Activated T-helper 1 cell treated with anti-CD3 and anti-CD28 coated beads, Interleukin-12 subunit alpha, Interleukin-12 subunit beta, Interleukin-2, Interleukin-4 antibody, amounts not matched to agents 30 ng/mL and 10 ng/mL and 1 ng/mL, durations not matched to agents 14 hours and 24 hours and 36 hours (primary cell): Measurements from ENCODE around the gene ADAMTS14. TPM values are rescaled to one million over a fixed set of nuclear protein-coding genes. Genes with fewer than 3 reads are reported as not detected.
A peak's percentile ranks its signal among the peaks of the same experiment; 100 is the strongest.

Source experiments
- DNase-seq: peaks from one replicate; pipeline ENCODE4 v3.0.0; 2021; ENCODE audit warnings: low spot score
- H3K27ac Mint-ChIP-seq: one replicate; pipeline ENCODE4 v1.8.0; 2021; ENCODE audit warnings: mild to moderate bottlenecking, mixed read lengths
- H3K27me3 Mint-ChIP-seq: one replicate; pipeline ENCODE4 v1.8.0; 2022; ENCODE audit warnings: mild to moderate bottlenecking, moderate library complexity, mixed read lengths; ENCODE audit not compliant: insufficient read depth
- H3K36me3 Mint-ChIP-seq: one replicate; pipeline ENCODE4 v1.8.0; 2021; ENCODE audit warnings: low read depth, mixed read lengths
- H3K4me1 Mint-ChIP-seq: one replicate; pipeline ENCODE4 v1.8.0; 2021; ENCODE audit warnings: low read depth, mixed read lengths
- H3K4me3 Mint-ChIP-seq: one replicate; pipeline ENCODE4 v1.8.0; 2021; ENCODE audit warnings: mild to moderate bottlenecking, moderate library complexity, mixed read lengths
- H3K9me3 Mint-ChIP-seq: one replicate; pipeline ENCODE4 v1.8.0; 2021; ENCODE audit warnings: mixed read lengths
- intact Hi-C: fragments of 100-400 bp; cut with micrococcal nuclease; formaldehyde crosslinking; loops from one replicate; pipeline ENCODE4 v1.15.1; 2024
- total RNA-seq: library from RNA; stranded (reverse); gene quantifications from 2 replicates; pipeline ENCODE4 v1.2.3, GENCODE V29; 2022

The ADAMTS14 gene
- total RNA-seq, 1 donor from 2014 or later = 0.21 TPM

DNA sequence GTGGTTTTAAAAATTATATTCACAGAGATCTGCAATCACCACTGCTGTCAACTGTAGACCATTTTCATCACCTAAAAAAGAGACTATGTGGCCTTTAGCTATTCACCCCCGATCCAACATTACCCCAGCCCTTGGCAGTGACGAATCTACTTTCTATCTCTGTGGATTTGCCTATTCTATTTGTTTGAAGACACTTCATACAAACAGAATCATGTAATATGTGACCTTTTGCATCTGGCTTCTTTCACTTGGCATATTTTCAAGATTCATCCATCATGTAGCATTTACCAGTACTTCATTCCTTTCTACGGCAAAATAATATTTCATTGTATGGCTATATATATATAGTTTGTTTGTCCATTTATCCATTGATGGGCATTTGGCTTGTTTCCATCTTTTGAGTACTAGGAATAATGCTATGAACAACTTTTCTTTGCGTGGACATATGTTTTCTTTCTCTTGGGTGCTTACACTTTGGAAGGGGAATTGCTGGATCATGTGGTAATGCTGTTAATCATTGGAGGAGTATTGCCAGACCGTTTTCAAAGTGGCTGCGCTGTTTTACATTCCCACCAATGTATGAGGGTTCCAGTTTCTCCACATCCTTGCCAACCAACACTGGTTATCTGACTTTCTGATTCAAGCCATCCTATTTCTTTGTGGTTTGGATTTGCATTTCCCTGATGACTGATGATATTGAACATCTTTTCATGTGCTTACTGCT, 22.3 kb downstream of the ADAMTS14 start:
- intact Hi-C loops = no loop called here
- no peak overlapping the region for H3K27ac Mint-ChIP-seq
- no peaks in the 10 kb centered on the region for H3K27me3 Mint-ChIP-seq
- H3K4me1 Mint-ChIP-seq = no peaks in the 10 kb centered on the region
- no peak overlapping the region for H3K4me3 Mint-ChIP-seq
- no peaks in the 10 kb centered on the region for H3K9me3 Mint-ChIP-seq
- no peak for DNase-seq
- H3K36me3 Mint-ChIP-seq = no peaks in the 10 kb centered on the region

DNA sequence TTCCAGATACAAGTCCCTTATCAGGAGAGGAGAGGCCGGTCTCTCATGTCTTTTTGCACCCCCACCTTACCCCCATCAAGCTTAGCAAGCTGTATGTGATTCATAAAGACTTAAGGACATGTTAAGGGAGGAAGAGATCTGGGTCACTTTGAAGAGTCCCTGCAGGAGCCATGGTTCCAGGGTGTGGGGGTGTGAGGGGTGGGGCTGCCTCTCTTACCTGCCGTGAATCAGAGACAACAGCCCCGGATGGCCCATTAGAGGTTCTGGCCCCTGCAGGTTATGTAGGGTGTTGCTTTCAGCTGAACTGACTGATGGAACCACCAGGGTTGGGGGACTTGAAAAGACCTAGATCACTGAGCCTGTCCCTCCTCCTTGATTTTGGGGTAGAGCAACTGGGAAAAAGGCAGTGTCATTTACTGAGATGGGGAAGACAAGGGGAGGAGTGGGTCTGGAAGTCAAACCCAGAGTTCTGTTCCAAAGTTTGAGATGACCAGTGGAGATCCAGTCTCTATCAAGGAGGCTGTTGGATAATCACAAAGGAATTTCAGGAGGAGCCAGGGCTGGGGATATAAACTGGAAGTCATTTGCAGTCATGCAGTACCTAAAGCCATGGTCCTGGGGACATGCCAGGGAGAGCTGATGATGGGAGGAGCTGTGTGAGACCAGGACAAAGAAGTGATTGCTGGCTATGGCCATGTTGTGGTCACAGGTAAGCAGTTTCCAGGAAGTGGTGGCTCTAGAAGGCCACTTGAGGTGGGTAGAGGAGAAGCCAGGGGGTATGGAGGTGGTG, 23.1 kb downstream of the ADAMTS14 start:
- no peaks in the 10 kb centered on the region for H3K4me1 Mint-ChIP-seq
- intact Hi-C loops = no loop called here
- no peaks in the 10 kb centered on the region for H3K27me3 Mint-ChIP-seq
- H3K27ac Mint-ChIP-seq = no peak overlapping the region
- no peak for DNase-seq
- no peaks in the 10 kb centered on the region for H3K36me3 Mint-ChIP-seq
- H3K4me3 Mint-ChIP-seq = no peak overlapping the region
- no peaks in the 10 kb centered on the region for H3K9me3 Mint-ChIP-seq

DNA sequence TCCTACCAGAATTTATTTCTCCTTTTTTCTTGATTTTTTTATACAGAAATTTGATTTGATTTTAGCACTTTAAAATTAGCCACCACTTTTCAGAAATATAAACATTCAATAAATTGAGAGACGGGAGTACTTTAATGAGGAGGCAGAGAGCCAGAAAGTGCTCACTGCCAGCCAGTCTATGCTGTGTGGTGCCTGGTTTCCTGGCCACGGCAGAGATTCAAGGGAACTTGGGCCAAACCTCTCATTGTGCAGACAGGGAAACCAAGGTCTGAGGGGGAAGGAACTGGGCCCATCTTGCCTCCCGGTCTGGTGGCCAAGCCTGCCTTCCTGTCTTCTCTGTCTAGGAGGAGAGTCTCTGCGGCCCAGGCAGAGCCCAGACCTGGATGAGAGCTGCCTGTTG, 25.9 kb downstream of the ADAMTS14 start:
- Mint-ChIP-seq H3K4me3 (no peak overlapping the region), H3K9me3 (no peaks in the 10 kb centered on the region), H3K27ac (no peak overlapping the region), H3K27me3 (no peaks in the 10 kb centered on the region), H3K36me3 (no peaks in the 10 kb centered on the region), H3K4me1 (no peaks in the 10 kb centered on the region)
- no peak for DNase-seq
- intact Hi-C loops = no loop called here

- H3K27me3 Mint-ChIP-seq = no peaks in the 10 kb centered on the region
- H3K4me1 Mint-ChIP-seq = no peaks in the 10 kb centered on the region
- peak overlapping the region; percentile 14 for H3K27ac Mint-ChIP-seq
- no peaks in the 10 kb centered on the region for H3K9me3 Mint-ChIP-seq
- DNase-seq = no peak
- H3K4me3 Mint-ChIP-seq = no peak overlapping the region
- H3K36me3 Mint-ChIP-seq = no peaks in the 10 kb centered on the region
- intact Hi-C loops = no loop called here
Observed at GRCh38 chr10:70699063-70699658, 26.9 kb downstream of the ADAMTS14 start.

- no peaks in the 10 kb centered on the region for H3K36me3 Mint-ChIP-seq
- H3K4me3 Mint-ChIP-seq = no peak overlapping the region
- DNase-seq = no peak
- H3K9me3 Mint-ChIP-seq = no peaks in the 10 kb centered on the region
- H3K4me1 Mint-ChIP-seq = no peaks in the 10 kb centered on the region
- no peak overlapping the region for H3K27ac Mint-ChIP-seq
- no peaks in the 10 kb centered on the region for H3K27me3 Mint-ChIP-seq
- intact Hi-C loops = no loop called here
Observed at GRCh38 chr10:70699659-70700174, 27.4 kb downstream of the ADAMTS14 start.

DNA sequence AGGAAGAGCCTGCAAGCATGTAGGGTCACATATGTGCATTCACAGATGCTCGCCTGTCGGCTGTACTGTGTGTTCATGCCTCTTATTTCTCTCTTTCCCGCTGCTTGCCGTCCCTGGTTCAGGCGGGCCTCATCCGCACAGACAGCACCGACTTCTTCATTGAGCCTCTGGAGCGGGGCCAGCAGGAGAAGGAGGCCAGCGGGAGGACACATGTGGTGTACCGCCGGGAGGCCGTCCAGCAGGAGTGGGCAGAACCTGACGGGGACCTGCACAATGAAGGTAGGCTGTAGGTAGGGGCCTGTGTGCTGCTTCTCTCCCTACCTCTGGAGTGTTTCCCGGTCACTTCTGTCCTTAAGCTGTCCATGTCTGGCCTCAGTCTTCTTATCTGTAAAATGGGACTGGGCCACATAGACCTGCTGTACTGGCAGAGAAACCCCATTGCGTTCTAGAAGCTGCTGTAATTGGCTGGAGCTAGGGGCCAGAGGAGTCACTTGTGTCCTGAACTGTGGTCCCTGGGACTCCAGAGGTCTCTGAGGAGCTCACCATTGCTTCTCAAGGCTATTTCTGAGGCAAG, 30.0 kb downstream of the ADAMTS14 start:
- H3K36me3 Mint-ChIP-seq = no peaks in the 10 kb centered on the region
- no peak overlapping the region for H3K4me3 Mint-ChIP-seq
- no peaks in the 10 kb centered on the region for H3K9me3 Mint-ChIP-seq
- H3K27me3 Mint-ChIP-seq = peaks cover 2% of the 10 kb centered on the region
- no peak for DNase-seq
- no peak overlapping the region for H3K27ac Mint-ChIP-seq
- intact Hi-C loops = no loop called here
- H3K4me1 Mint-ChIP-seq = no peaks in the 10 kb centered on the region

DNA sequence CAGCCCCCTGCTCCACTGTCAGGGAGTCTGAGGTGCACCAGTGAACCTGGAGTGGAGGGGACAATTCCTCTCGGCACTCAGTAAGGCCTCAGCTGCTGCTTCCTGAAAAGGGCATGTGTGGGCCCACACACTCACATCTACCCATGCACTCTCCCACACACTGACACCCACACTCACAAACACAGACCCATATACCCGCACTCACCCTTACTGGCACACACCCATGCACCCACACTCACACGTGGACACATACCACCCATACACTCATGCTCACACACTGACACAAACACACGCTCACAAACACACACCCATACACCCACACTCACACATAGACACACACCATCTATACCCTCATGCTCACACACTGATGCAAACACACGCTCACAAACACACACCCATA, 31.9 kb downstream of the ADAMTS14 start:
- Mint-ChIP-seq H3K27ac (no peak overlapping the region), H3K36me3 (no peaks in the 10 kb centered on the region), H3K4me3 (no peak overlapping the region), H3K9me3 (no peaks in the 10 kb centered on the region), H3K27me3 (peaks cover 2% of the 10 kb centered on the region), H3K4me1 (no peaks in the 10 kb centered on the region)
- intact Hi-C loops = no loop called here
- DNase-seq = no peak

DNA sequence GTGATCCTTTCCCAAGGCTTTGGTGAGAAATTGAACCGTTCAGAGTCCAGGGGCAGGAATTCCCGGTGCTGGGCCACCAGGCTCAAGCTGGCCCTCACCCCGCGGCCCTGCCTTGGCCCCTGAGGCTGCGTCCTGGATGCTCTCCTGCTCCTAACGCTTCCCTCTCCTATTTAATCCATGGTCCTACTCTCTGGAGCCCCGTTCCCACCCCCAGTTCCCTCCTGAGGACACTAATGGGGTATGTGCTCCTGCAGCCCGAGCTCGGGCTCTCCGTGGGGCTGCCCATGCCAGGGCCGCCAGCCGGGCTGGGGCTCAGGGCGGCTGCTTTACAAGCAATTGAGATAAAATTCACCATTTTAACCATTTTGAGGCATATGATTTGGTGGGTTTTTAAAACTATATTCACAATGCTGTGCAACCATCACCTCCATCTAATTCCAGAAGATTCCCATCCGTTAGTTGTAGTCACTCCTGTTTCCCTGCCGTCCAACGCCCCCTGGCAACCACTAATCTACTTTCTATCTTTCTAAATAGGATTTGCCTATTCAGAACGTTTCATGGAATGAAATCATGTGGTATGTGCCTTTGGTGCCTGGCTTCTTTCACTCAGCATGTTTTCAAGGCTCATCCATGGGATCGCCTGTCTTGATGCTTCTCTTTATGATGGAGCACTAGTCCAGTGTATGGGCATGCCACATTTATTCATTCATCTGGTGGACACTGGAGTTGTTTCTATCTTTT, 33.0 kb downstream of the ADAMTS14 start:
- Mint-ChIP-seq H3K27me3 (peaks cover 2% of the 10 kb centered on the region), H3K4me3 (no peak overlapping the region), H3K9me3 (no peaks in the 10 kb centered on the region), H3K27ac (no peak overlapping the region), H3K4me1 (no peaks in the 10 kb centered on the region), H3K36me3 (no peaks in the 10 kb centered on the region)
- DNase-seq = no peak
- intact Hi-C loops = no loop called here

- intact Hi-C loops = no loop called here
Observed at GRCh38 chr10:70711177-70711576, 38.9 kb downstream of the ADAMTS14 start.

DNA sequence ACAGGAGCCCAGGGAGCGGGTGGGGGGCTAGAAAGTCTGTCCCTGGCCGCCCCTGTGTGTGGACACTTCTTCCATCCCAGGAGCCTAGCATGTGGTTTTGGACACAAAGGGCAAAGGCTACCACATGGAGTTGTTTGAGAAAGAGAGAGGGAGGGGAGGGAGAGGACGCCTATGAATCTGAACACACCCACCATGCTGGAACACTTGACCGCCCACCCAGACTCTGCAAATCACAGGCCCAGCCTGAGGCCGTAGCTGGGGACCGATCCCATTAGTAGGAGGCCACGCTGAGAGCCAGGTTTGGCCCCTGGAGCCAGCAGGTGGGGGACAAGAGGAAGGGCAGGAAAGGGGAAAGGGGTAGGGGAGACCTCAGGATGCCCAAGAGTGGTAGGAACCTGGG, 39.6 kb downstream of the ADAMTS14 start:
- no peak overlapping the region for H3K4me3 Mint-ChIP-seq
- H3K27me3 Mint-ChIP-seq = peaks cover 3% of the 10 kb centered on the region
- H3K4me1 Mint-ChIP-seq = peaks cover 8% of the 10 kb centered on the region
- intact Hi-C loops = no loop called here
- no peak for DNase-seq
- no peaks in the 10 kb centered on the region for H3K36me3 Mint-ChIP-seq
- no peaks in the 10 kb centered on the region for H3K9me3 Mint-ChIP-seq
- no peak overlapping the region for H3K27ac Mint-ChIP-seq

More at GRCh38 chr10:70711177-70711576, 38.9 kb downstream of the ADAMTS14 start:
- Mint-ChIP-seq H3K36me3 (no peaks in the 10 kb centered on the region), H3K9me3 (no peaks in the 10 kb centered on the region), H3K27me3 (peaks cover 3% of the 10 kb centered on the region), H3K4me1 (peaks cover 6% of the 10 kb centered on the region), H3K4me3 (no peak overlapping the region), H3K27ac (no peak overlapping the region)
- no peak for DNase-seq

- Mint-ChIP-seq H3K27ac (no peak overlapping the region), H3K36me3 (no peaks in the 10 kb centered on the region), H3K4me1 (peaks cover 8% of the 10 kb centered on the region), H3K9me3 (no peaks in the 10 kb centered on the region), H3K27me3 (peaks cover 2% of the 10 kb centered on the region), H3K4me3 (no peak overlapping the region)
- intact Hi-C loops = no loop called here
- no peak for DNase-seq
Observed at GRCh38 chr10:70714245-70714644, 41.9 kb downstream of the ADAMTS14 start.

- DNase-seq = no peak
- intact Hi-C loops = no loop called here
- H3K4me1 Mint-ChIP-seq = peaks cover 8% of the 10 kb centered on the region
- H3K4me3 Mint-ChIP-seq = no peak overlapping the region
- H3K27ac Mint-ChIP-seq = no peak overlapping the region
- H3K36me3 Mint-ChIP-seq = no peaks in the 10 kb centered on the region
- no peaks in the 10 kb centered on the region for H3K9me3 Mint-ChIP-seq
- H3K27me3 Mint-ChIP-seq = peaks cover 2% of the 10 kb centered on the region
Observed at GRCh38 chr10:70714951-70715350, 42.6 kb downstream of the ADAMTS14 start.
